ENCODE data around the gene GRK1.
A peak's percentile ranks its signal among the peaks of the same experiment; 100 is the strongest.

Gene GRK1

GRCh38 chr13:113667771-113668490 lies 912 bp downstream of the GRK1 start:
- no peak for DNase-seq

GRCh38 chr13:113668491-113668971 lies 1.5 kb downstream of the GRK1 start:
- no peak for DNase-seq

GRCh38 chr13:113669231-113669754 lies 2.3 kb downstream of the GRK1 start:
- DNase-seq, result no peak

- DNase-seq, result no peak
These were observed 2.8 kb downstream of the GRK1 start for GRCh38 chr13:113669755-113670341.

- DNase-seq, result no peak
These were observed 3.5 kb downstream of the GRK1 start for GRCh38 chr13:113670541-113670940.

- DNase-seq, result no peak
These were observed 4.3 kb downstream of the GRK1 start for GRCh38 chr13:113671066-113672001.

- no peak for DNase-seq
These were observed 5.1 kb downstream of the GRK1 start for GRCh38 chr13:113672002-113672651.

GRCh38 chr13:113722921-113723320 lies 55.9 kb downstream of the GRK1 start:
- DNase-seq, result no peak

GRCh38 chr13:113723410-113724015 lies 56.5 kb downstream of the GRK1 start:
- DNase-seq, result no peak

- no peak for DNase-seq
These were observed 57.2 kb downstream of the GRK1 start for GRCh38 chr13:113724016-113724758.

- DNase-seq, result peak; percentile 85 to 88
These were observed 57.8 kb downstream of the GRK1 start for GRCh38 chr13:113724780-113725315.

- DNase-seq, result peak; percentile 39 to 43
These were observed 58.5 kb downstream of the GRK1 start for GRCh38 chr13:113725329-113726105.

- peak in 1 of 2 experiments; percentile 28 for DNase-seq
These were observed 59.2 kb downstream of the GRK1 start for GRCh38 chr13:113726106-113726821.

- DNase-seq, result no peak
These were observed 60.0 kb downstream of the GRK1 start for GRCh38 chr13:113726961-113727411.

GRCh38 chr13:113728571-113729054 lies 61.6 kb downstream of the GRK1 start:
- DNase-seq, result no peak

- no peak for DNase-seq
These were observed 62.4 kb downstream of the GRK1 start for GRCh38 chr13:113729187-113730019.

GRCh38 chr13:113730258-113730691 lies 63.3 kb downstream of the GRK1 start:
- no peak for DNase-seq

- DNase-seq, result no peak
These were observed 63.8 kb downstream of the GRK1 start for GRCh38 chr13:113730831-113731191.

Data from stimulated activated CD4-positive, alpha-beta T cell treated with anti-CD3 and anti-CD28 coated beads, Interleukin-4, amount 100 ng/mL, for 4 hours (primary cell).